ENCODE data around the gene ZNF45. TPM values are rescaled to one million over a fixed set of nuclear protein-coding genes. Genes with fewer than 3 reads are reported as not detected.
"Not testable (repeated sequence)": the region's sequence is repeated elsewhere in the genome, so short reads cannot be mapped to it uniquely, and the experiment has no call there.

The ZNF45 gene
- total RNA-seq, 4 donors from 2014 or later: 17.4 to 19.7 (median 18.3) TPM

DNA sequence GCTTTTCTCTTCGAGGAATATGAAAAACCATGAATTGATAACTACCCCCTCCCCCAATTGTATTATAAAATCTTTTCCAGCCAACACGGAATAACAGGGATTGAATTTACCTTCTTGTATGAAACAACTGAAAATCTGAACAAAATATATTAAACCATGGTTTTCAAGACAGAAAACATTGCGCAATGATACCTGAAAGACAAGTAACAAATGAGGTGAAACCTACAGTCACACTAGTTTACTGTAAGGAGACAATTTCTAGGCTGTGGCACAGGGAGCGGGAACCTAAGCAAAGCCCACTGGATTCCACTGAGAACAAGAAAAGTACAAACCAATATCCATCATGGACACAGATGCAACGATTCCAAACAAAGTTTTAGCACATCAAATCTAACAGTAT lies 54.6 kb downstream of the ZNF45 start:
- Histone ChIP-seq H3K4me3 (replicated peaks in 1 of 3) (no peak overlapping the region), H3K9me3 (no peaks in the 10 kb centered on the region), H3K27me3 (no peaks in the 10 kb centered on the region), H3K4me1 (no peaks in the 10 kb centered on the region), H3K27ac (no peak overlapping the region), H3K36me3 (no peaks in the 10 kb centered on the region)
- intact Hi-C loops (cut with DNase I): no loop called here
- DNase-seq: no peak
- no peak for TF ChIP-seq CTCF (IDR thresholded peaks at IDR 0.05)
- no peak for TF ChIP-seq POLR2A (IDR thresholded peaks at IDR 0.05)
- WGBS, 2 donors: 91 to 93% methylated on average over 5 of the region's 5 CpGs

DNA sequence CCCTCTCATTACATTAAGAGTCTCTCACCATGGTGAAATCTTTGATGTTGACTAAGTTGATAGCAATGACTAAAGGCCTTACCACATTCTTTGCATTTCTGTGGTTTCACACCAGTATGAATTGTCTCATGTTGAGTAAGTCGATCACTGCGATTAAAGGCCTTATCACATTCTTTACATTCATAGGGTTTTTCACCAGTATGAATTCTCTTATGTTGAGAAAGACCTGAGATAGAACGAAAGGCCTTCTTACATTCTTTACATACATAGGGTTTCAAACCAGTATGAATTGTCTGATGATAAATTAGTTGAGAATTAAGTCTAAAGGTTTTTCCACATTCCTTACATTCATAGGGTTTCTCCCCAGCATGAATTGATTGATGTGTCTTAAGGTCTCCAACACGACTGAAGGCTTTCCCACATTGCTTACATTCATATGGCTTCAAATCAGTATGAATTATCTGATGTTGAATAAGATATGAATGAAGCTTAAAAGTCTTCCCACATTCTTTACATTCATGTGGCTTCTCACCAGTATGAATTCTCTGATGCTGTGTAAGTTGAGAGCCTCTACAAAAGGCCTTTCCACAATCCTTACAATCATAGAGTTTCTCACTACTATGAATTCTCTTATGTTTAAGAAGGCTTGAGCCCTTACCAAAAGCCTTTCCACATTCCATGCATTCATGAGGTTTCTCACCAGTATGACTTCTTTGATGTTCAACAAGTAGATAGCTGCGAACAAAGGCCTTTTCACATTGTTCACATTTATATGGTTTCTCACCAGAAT lies 62.3 kb downstream of the ZNF45 start:
- Histone ChIP-seq H3K27me3 (no peaks in the 10 kb centered on the region), H3K27ac (no peak overlapping the region), H3K4me3 (replicated peaks in 1 of 3) (no peak overlapping the region), H3K4me1 (no peaks in the 10 kb centered on the region), H3K9me3 (no peaks in the 10 kb centered on the region), H3K36me3 (no peaks in the 10 kb centered on the region)
- TF ChIP-seq POLR2A (IDR thresholded peaks at IDR 0.05) (no peak), CTCF (IDR thresholded peaks at IDR 0.05) (no peak)
- WGBS, 2 donors: 89 to 93% methylated on average over 5 of the region's 5 CpGs
- intact Hi-C loops (cut with DNase I): no loop called here
- DNase-seq: no peak

GRCh38 chr19:43866923-43867322 lies 68.2 kb downstream of the ZNF45 start:
- H3K36me3 ChIP-seq; H3K9me3 ChIP-seq; H3K27ac ChIP-seq; H3K27me3 ChIP-seq; intact Hi-C loops (cut with DNase I); DNase-seq; H3K4me1 ChIP-seq; H3K4me3 ChIP-seq (replicated peaks in 1 of 3): not testable (repeated sequence)
- 94 to 99% methylated on average over 28 of the region's 28 CpGs for WGBS, 2 donors

Small RNA genes within 50 kb of the gene (small RNA-seq; reads per million reads assigned to genes)
- not detected for gene AC006213.5

Other genes with a start within 250 kb of the ZNF45 start
- gene IRGC, start 219.2 kb downstream of the ZNF45 start, total RNA-seq: 1 to 10 TPM in 1 of 4 donors, not detected in 3; 1.1 TPM
- 10 to 100 TPM; 15.5 to 34.4 (median 18.8) TPM for gene SMG9, start 180.3 kb downstream of the ZNF45 start, total RNA-seq
- gene KCNN4, start 154.3 kb downstream of the ZNF45 start, total RNA-seq: 1 to 10 TPM in 2 of 4 donors, under 1 TPM in 2; 0.29 to 1.7 (median 1.0) TPM
- 1 to 10 TPM; 1.6 to 7.6 (median 2.5) TPM for gene LYPD5, start 132.8 kb downstream of the ZNF45 start, total RNA-seq
- 10 to 100 TPM in 3 of 4 donors, 1 to 10 TPM in 1; 9.9 to 29.1 (median 18.9) TPM for gene ZNF283, start 108.0 kb downstream of the ZNF45 start, total RNA-seq
- 1 to 10 TPM in 3 of 4 donors, under 1 TPM in 1; 0.89 to 2.5 (median 2.0) TPM for gene ZNF404, start 51.3 kb downstream of the ZNF45 start, total RNA-seq
- gene ZNF221, start 15.9 kb upstream of the ZNF45 start, total RNA-seq: 10 to 100 TPM in 2 of 4 donors, 1 to 10 TPM in 2; 5.9 to 17.2 (median 9.9) TPM
- gene ZNF155, start 48.9 kb upstream of the ZNF45 start, total RNA-seq: 10 to 100 TPM in 3 of 4 donors, 1 to 10 TPM in 1; 8.7 to 20.8 (median 16.0) TPM
- 1 to 10 TPM; 4.6 to 8.0 (median 5.2) TPM for gene ZNF230, start 67.7 kb upstream of the ZNF45 start, total RNA-seq
- 1 to 10 TPM; 3.3 to 7.0 (median 5.0) TPM for gene ZNF222, start 90.1 kb upstream of the ZNF45 start, total RNA-seq
- gene ZNF223, start 116.8 kb upstream of the ZNF45 start, total RNA-seq: 10 to 100 TPM in 2 of 4 donors, 1 to 10 TPM in 2; 5.1 to 10.6 (median 10.0) TPM
- gene ZNF284, start 136.9 kb upstream of the ZNF45 start, total RNA-seq: 1 to 10 TPM; 2.6 to 4.9 (median 2.8) TPM
- gene ZNF224, start 159.1 kb upstream of the ZNF45 start, total RNA-seq: 10 to 100 TPM; 31.9 to 47.4 (median 36.7) TPM
- 1 to 10 TPM; 4.0 to 8.3 (median 6.3) TPM for gene ZNF225, start 178.1 kb upstream of the ZNF45 start, total RNA-seq
- 10 to 100 TPM in 3 of 4 donors, 1 to 10 TPM in 1; 8.1 to 12.7 (median 11.3) TPM for gene ZNF234, start 206.3 kb upstream of the ZNF45 start, total RNA-seq
- gene ZNF226, start 229.8 kb upstream of the ZNF45 start, total RNA-seq: 10 to 100 TPM; 19.3 to 50.0 (median 37.8) TPM